GM23338 (cell line): ENCODE results near the gene CIDEB. TPM values are rescaled to one million over a fixed set of nuclear protein-coding genes. Genes with fewer than 3 reads are reported as not detected.

Experiments used
- ATAC-seq: fragments of 200-7000 bp; cut with Tn5 transposase; 3 replicates; pipeline ENCODE4 v1.9.1; 2020
- DNase-seq: peaks from one replicate; pipeline ENCODE4 v3.0.0-alpha.2; 2015; ENCODE audit warnings: low spot score
- H2AFZ ChIP-seq: fragments of 200-600 bp; sonication (generic); 2 replicates; pipeline ENCODE4 v1.8.0; 2016; ENCODE audit warnings: antibody characterized with exemption, mild to moderate bottlenecking, moderate library complexity
- H3F3A ChIP-seq: fragments of 200-600 bp; sonication (generic); replicated peaks from 2 replicates; pipeline ENCODE4 v1.8.0; 2017; ENCODE audit warnings: antibody characterized with exemption, mixed run types, low read depth
- H3K27ac ChIP-seq: fragments of 200-600 bp; sonication (generic); 2 replicates; pipeline ENCODE4 v1.6.1; 2016; ENCODE audit warnings: low read depth
- H3K27me3 ChIP-seq: fragments of 200-600 bp; sonication (generic); 2 replicates; pipeline ENCODE4 v1.8.0; 2016; ENCODE audit warnings: mild to moderate bottlenecking, mixed run types, moderate library complexity; ENCODE audit not compliant: insufficient read depth
- H3K36me3 ChIP-seq: fragments of 200-600 bp; sonication (generic); 2 replicates; pipeline ENCODE4 v1.8.0; 2016; ENCODE audit warnings: mild to moderate bottlenecking; ENCODE audit not compliant: insufficient read depth
- H3K4me1 ChIP-seq: fragments of 200-600 bp; sonication (generic); 2 replicates; pipeline ENCODE4 v1.8.0; 2016; ENCODE audit warnings: mild to moderate bottlenecking, moderate library complexity; ENCODE audit not compliant: insufficient read depth
- H3K4me2 ChIP-seq: fragments of 200-600 bp; sonication (generic); 2 replicates; pipeline ENCODE4 v1.7.1; 2017; ENCODE audit warnings: mixed run types
- H3K4me3 ChIP-seq: fragments of 200-600 bp; sonication (generic); 2 replicates; pipeline ENCODE4 v1.6.1; 2016; ENCODE audit warnings: mixed run types
- H3K79me2 ChIP-seq: fragments of 200-600 bp; sonication (generic); replicated peaks from 2 replicates; pipeline ENCODE4 v1.8.0; 2017; ENCODE audit warnings: mild to moderate bottlenecking; ENCODE audit not compliant: insufficient read depth
- H3K9me2 ChIP-seq: fragments of 200-600 bp; sonication (generic); 2 replicates; pipeline ENCODE4 v1.8.0; 2017; ENCODE audit not compliant: insufficient read depth
- H4K20me1 ChIP-seq: fragments of 200-600 bp; sonication (generic); replicated peaks from 2 replicates; pipeline ENCODE4 v1.8.0; 2017; ENCODE audit warnings: mild to moderate bottlenecking; ENCODE audit not compliant: insufficient read depth
- H3K27ac Mint-ChIP-seq: 2 replicates; pipeline ENCODE4 v1.8.0; 2020; ENCODE audit warnings: inconsistent platforms, mild to moderate bottlenecking, moderate library complexity, mixed read lengths
- H3K27me3 Mint-ChIP-seq: 3 replicates; pipeline ENCODE4 v1.8.0; 2022; ENCODE audit warnings: low read depth, mild to moderate bottlenecking, moderate library complexity, mixed read lengths, inconsistent platforms; ENCODE audit not compliant: insufficient read depth, poor library complexity
- H3K36me3 Mint-ChIP-seq: 3 replicates; pipeline ENCODE4 v1.8.0; 2021; ENCODE audit warnings: low read depth, mild to moderate bottlenecking, inconsistent platforms, moderate library complexity, mixed read lengths
- H3K4me1 Mint-ChIP-seq: 3 replicates; pipeline ENCODE4 v1.8.0; 2020; ENCODE audit warnings: mild to moderate bottlenecking, inconsistent platforms, mixed read lengths
- H3K4me3 Mint-ChIP-seq: 3 replicates; pipeline ENCODE4 v1.8.0; 2021; ENCODE audit warnings: moderate library complexity, mild to moderate bottlenecking, inconsistent platforms, mixed read lengths
- H3K9me3 Mint-ChIP-seq: 3 replicates; pipeline ENCODE4 v1.8.0; 2020; ENCODE audit warnings: moderate library complexity, mild to moderate bottlenecking, inconsistent platforms, mixed read lengths
- CREB1 ChIP-seq: fragments of 250-450 bp; sonication (Bioruptor Pico); IDR thresholded peaks from 2 replicates; pipeline ENCODE4 v1.5.0; 2020; ENCODE audit warnings: low read depth, mild to moderate bottlenecking, moderate library complexity
- CTCF ChIP-seq, 2 experiments: fragments of 200-600 bp in 1 of 2; sonication (generic) in 1 of 2; conservative IDR thresholded peaks; 2 replicates each; pipeline versions ENCODE4 v1.5.1 to v1.6.1; 2016 to 2017; ENCODE audit warnings: antibody characterized with exemption in 2 of 2, low read depth in 2 of 2, mild to moderate bottlenecking in 2 of 2, moderate library complexity in 1 of 2
- ETS1 ChIP-seq: IDR thresholded peaks from 2 replicates; pipeline ENCODE4 v1.6.1; 2016; ENCODE audit warnings: antibody characterized with exemption
- EZH2 ChIP-seq: fragments of 200-600 bp; sonication (generic); IDR thresholded peaks from one replicate; pipeline ENCODE4 v1.8.0; 2017; ENCODE audit warnings: antibody characterized with exemption, mild to moderate bottlenecking, low read depth; ENCODE audit not compliant: unreplicated experiment
- EZH2phosphoT487 ChIP-seq: fragments of 200-600 bp; sonication (generic); IDR thresholded peaks from one replicate; pipeline ENCODE4 v1.8.1; 2018; ENCODE audit warnings: antibody characterized with exemption; ENCODE audit not compliant: unreplicated experiment
- JUNB ChIP-seq: IDR thresholded peaks from one replicate; pipeline ENCODE4 v1.6.1; 2016; ENCODE audit warnings: antibody characterized with exemption; ENCODE audit not compliant: unreplicated experiment
- NANOG ChIP-seq: IDR thresholded peaks from 2 replicates; pipeline ENCODE4 v1.6.1; 2016; ENCODE audit warnings: antibody characterized with exemption, borderline replicate concordance
- POLR2AphosphoS5 ChIP-seq: IDR thresholded peaks from 2 replicates; pipeline ENCODE4 v1.6.1; 2016; ENCODE audit warnings: antibody characterized with exemption, low read depth
- REST ChIP-seq: IDR thresholded peaks from one replicate; pipeline ENCODE4 v1.6.1; 2018; ENCODE audit warnings: antibody characterized with exemption; ENCODE audit not compliant: unreplicated experiment
- STAT1 ChIP-seq: IDR thresholded peaks from one replicate; pipeline ENCODE4 v1.6.1; 2016; ENCODE audit warnings: antibody characterized with exemption; ENCODE audit not compliant: unreplicated experiment
- ZNF114 ChIP-seq: fragments of 250-450 bp; sonication (Bioruptor Pico); IDR thresholded peaks from 2 replicates; pipeline ENCODE4 v1.5.0; 2020; ENCODE audit warnings: mild to moderate bottlenecking, moderate library complexity
- ZNF331 ChIP-seq: fragments of 250-450 bp; sonication (Bioruptor Pico); IDR thresholded peaks from 2 replicates; pipeline ENCODE4 v1.5.0; 2020; ENCODE audit warnings: low read depth, mild to moderate bottlenecking, moderate library complexity
- ZNF462 ChIP-seq: fragments of 250-450 bp; sonication (Bioruptor Pico); IDR thresholded peaks from 2 replicates; pipeline ENCODE4 v1.5.0; 2020; ENCODE audit warnings: mild to moderate bottlenecking, moderate library complexity
- polyA plus RNA-seq: library from polyadenylated mRNA; unstranded; fragments of >200 nt; fragmentation: Nextera tagmentation; extraction: Ambion mirVana; gene quantifications from 2 replicates; pipeline ENCODE4 v1.2.1, GENCODE V29; 2016
- total RNA-seq: library from RNA; depleted of rRNA; stranded (reverse); fragments of >200 nt; shearing (Covaris generic); gene quantifications from 2 replicates; pipeline ENCODE4 v1.2.3, GENCODE V29; 2014

The CIDEB gene
- total and polyA plus RNA-seq, 2 experiments from 2014 or later: 3.4 to 4.6 TPM

- no peak overlapping the region for H3K27ac Mint-ChIP-seq
- no peak overlapping the region for H3K4me2 ChIP-seq
Observed at GRCh38 chr14:24347134-24347533, 39.4 kb upstream of the CIDEB start.

More at GRCh38 chr14:24347134-24347533, 39.4 kb upstream of the CIDEB start:
- Histone ChIP-seq H3K27me3 (peaks cover 89% of the 10 kb centered on the region), H4K20me1 (no peaks in the 10 kb centered on the region), H2AFZ (no peak overlapping the region; the same call in 1 of the 2 replicates), H3K79me2 (no peaks in the 10 kb centered on the region), H3F3A (no peaks in the 10 kb centered on the region), H3K4me1 (no peaks in the 10 kb centered on the region), H3K9me2 (no peaks in the 10 kb centered on the region), H3K36me3 (no peaks in the 10 kb centered on the region), H3K4me3 (no peak overlapping the region), H3K27ac (no peak overlapping the region)
- Mint-ChIP-seq H3K36me3 (no peaks in the 10 kb centered on the region), H3K9me3 (no peaks in the 10 kb centered on the region), H3K4me3 (no peak overlapping the region), H3K4me1 (no peaks in the 10 kb centered on the region), H3K27me3 (peaks cover 20% of the 10 kb centered on the region)
- DNase-seq: no peak
- no peak for ATAC-seq
- TF ChIP-seq CREB1 (CRISPR knock-in tag): no peak
- no peak for TF ChIP-seq STAT1
- no peak for TF ChIP-seq EZH2phosphoT487
- no peak for TF ChIP-seq EZH2
- no peak for TF ChIP-seq ETS1
- no peak for TF ChIP-seq ZNF331 (CRISPR knock-in tag)
- TF ChIP-seq JUNB: no peak
- no peak for TF ChIP-seq CTCF (conservative IDR thresholded peaks at IDR 0.05; ENCODE audit: low read depth in 2 of 2)
- no peak for TF ChIP-seq ZNF462
- no peak for TF ChIP-seq ZNF114 (CRISPR knock-in tag)
- no peak for TF ChIP-seq POLR2AphosphoS5
- no peak for TF ChIP-seq NANOG
- no peak for TF ChIP-seq REST
